ENCODE measurements around the gene ARL4D.

The ARL4D gene

GRCh38 chr17:43398724-43399595, at the start of gene ARL4D:
TSS of gene ARL4D (plus strand) at chr17:43398993. CDS start at chr17:43399733, 740 bp downstream.
- no peak for TF ChIP-seq CTCF (IDR thresholded peaks at IDR 0.05; ENCODE audit: extremely low read depth, missing control alignments)
- peak; percentile 81 for DNase-seq (ENCODE audit: low spot score)

- DNase-seq (ENCODE audit: low spot score) = no peak
- no peak for TF ChIP-seq CTCF (IDR thresholded peaks at IDR 0.05; ENCODE audit: extremely low read depth, missing control alignments)
Measured at GRCh38 chr17:43349142-43349541, 49.7 kb upstream of the ARL4D start.

GRCh38 chr17:43350888-43351361, 47.9 kb upstream of the ARL4D start:
- no peak for TF ChIP-seq CTCF (IDR thresholded peaks at IDR 0.05; ENCODE audit: extremely low read depth, missing control alignments)
- no peak for DNase-seq (ENCODE audit: low spot score)

- no peak for DNase-seq (ENCODE audit: low spot score)
- no peak for TF ChIP-seq CTCF (IDR thresholded peaks at IDR 0.05; ENCODE audit: extremely low read depth, missing control alignments)
Measured at GRCh38 chr17:43351691-43352090, 47.1 kb upstream of the ARL4D start.

- no peak for TF ChIP-seq CTCF (IDR thresholded peaks at IDR 0.05; ENCODE audit: extremely low read depth, missing control alignments)
- DNase-seq (ENCODE audit: low spot score) = no peak
Measured at GRCh38 chr17:43352579-43353331, 46.0 kb upstream of the ARL4D start.

GRCh38 chr17:43353393-43353792, 45.4 kb upstream of the ARL4D start:
- TF ChIP-seq CTCF (IDR thresholded peaks at IDR 0.05; ENCODE audit: extremely low read depth, missing control alignments) = no peak
- DNase-seq (ENCODE audit: low spot score) = no peak

- TF ChIP-seq CTCF (IDR thresholded peaks at IDR 0.05; ENCODE audit: extremely low read depth, missing control alignments) = no peak
- DNase-seq (ENCODE audit: low spot score) = no peak
Measured at GRCh38 chr17:43354371-43354770, 44.4 kb upstream of the ARL4D start.
